ENCODE results near the gene ZXDC. TPM values are rescaled to one million over a fixed set of nuclear protein-coding genes. Genes with fewer than 3 reads are reported as not detected.

The ZXDC gene
- total RNA-seq, 3 donors from 2014 or later: 37.6 to 42.4 (median 39.0) TPM

DNA sequence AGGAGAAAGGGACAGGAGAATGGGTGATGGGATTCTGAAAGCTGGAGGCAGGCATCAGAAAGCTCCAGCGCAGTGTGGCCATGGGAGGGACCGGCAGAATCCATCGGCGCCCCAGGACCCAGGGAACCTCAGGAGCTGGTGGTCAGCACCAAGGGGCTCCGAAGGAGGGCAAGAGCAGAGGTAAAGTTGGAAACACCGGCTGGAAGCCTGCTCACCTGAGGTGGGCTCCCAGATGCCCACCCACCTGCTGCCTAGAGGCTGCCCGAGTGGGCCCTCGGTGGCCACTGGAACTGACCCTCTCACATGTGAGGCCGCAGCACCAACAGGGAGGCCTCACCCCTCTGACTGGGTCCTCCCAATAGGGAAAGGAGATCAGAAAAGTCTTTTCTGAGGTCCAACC, 10.3 kb upstream of the ZXDC start:
- Histone ChIP-seq H3K27ac (no peak overlapping the region), H3K36me3 (no peaks in the 10 kb centered on the region), H3K9me3 (no peaks in the 10 kb centered on the region), H3K4me1 (no peaks in the 10 kb centered on the region), H3K4me3 (no peak overlapping the region), H3K27me3 (no peaks in the 10 kb centered on the region)
- no peak for DNase-seq (ENCODE audit: low spot score in 2 of 2)
- TF ChIP-seq POLR2A (IDR thresholded peaks at IDR 0.05) (no peak), POLR2AphosphoS5 (IDR thresholded peaks at IDR 0.05) (no peak)
- TF ChIP-seq, protein P1, sequence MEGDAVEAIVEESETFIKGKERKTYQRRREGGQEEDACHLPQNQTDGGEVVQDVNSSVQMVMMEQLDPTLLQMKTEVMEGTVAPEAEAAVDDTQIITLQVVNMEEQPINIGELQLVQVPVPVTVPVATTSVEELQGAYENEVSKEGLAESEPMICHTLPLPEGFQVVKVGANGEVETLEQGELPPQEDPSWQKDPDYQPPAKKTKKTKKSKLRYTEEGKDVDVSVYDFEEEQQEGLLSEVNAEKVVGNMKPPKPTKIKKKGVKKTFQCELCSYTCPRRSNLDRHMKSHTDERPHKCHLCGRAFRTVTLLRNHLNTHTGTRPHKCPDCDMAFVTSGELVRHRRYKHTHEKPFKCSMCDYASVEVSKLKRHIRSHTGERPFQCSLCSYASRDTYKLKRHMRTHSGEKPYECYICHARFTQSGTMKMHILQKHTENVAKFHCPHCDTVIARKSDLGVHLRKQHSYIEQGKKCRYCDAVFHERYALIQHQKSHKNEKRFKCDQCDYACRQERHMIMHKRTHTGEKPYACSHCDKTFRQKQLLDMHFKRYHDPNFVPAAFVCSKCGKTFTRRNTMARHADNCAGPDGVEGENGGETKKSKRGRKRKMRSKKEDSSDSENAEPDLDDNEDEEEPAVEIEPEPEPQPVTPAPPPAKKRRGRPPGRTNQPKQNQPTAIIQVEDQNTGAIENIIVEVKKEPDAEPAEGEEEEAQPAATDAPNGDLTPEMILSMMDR (IDR thresholded peaks at IDR 0.05): no peak
- intact Hi-C loops (cut with DNase I; ENCODE audit: low total_unique reads): no loop called here

DNA sequence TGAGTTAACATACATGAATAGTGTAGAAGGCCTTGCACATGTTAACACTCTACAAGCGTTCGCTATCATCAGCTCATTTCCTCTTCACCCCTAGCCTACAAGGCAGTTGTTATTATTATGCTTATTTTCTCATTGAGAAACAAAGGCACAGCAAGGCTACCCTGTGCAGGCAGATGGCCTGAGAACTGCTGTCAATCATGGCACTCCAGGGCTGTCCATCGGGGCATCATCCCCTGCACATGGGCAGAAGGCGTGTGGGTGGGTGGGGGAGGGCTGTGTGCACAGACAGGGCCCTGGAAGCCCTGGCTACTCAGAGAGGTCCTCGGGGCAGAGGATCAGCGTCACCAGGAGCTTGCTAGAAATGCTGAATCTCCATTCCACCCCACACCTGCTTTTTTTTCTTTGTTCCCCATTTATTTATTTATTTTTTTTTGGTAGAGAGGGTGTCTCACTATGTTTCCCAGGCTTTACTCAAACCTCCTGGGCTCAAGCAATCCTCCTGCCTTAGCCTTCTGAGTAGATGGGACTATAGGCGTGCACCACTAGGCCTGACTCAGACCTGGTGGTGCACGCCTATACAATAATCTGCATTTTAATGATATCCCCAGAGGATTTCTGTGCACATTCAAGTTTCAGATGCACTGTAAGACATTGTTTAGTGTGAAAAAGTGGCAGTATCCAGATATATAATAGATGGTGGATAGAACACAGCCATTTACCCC, 9.6 kb upstream of the ZXDC start:
- Histone ChIP-seq H3K4me1 (no peaks in the 10 kb centered on the region), H3K27ac (no peak overlapping the region), H3K27me3 (no peaks in the 10 kb centered on the region), H3K4me3 (no peak overlapping the region), H3K9me3 (no peaks in the 10 kb centered on the region), H3K36me3 (no peaks in the 10 kb centered on the region)
- TF ChIP-seq POLR2AphosphoS5 (IDR thresholded peaks at IDR 0.05) (no peak), POLR2A (IDR thresholded peaks at IDR 0.05) (no peak)
- TF ChIP-seq, protein P1 (IDR thresholded peaks at IDR 0.05): no peak
- DNase-seq (ENCODE audit: low spot score in 2 of 2): no peak
- intact Hi-C loops (cut with DNase I; ENCODE audit: low total_unique reads): no loop called here

DNA sequence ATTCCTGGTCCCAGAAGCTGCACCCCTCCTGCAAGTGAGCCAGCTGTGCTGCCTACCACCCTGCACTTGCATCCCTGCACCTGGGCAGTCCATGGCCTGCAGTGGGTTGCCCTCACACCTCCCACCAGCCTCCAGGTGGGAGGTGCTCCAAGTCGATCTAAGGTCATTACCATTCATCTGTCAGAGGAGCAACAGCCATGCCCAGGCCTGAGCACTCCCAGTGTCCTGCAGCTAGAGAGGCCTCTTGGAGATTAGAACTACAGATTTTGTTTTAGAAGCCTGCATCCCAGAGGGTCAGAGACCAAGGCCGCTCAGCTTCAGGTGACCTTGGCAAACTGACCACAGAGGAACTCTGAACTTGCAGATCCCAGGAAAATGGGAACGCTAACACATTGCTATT, 9.0 kb upstream of the ZXDC start:
- no peaks in the 10 kb centered on the region for H3K27me3 ChIP-seq
- no peaks in the 10 kb centered on the region for H3K4me1 ChIP-seq
- intact Hi-C loops (cut with DNase I; ENCODE audit: low total_unique reads): no loop called here
- H3K9me3 ChIP-seq: no peaks in the 10 kb centered on the region
- H3K27ac ChIP-seq: no peak overlapping the region
- H3K4me3 ChIP-seq: no peak overlapping the region
- H3K36me3 ChIP-seq: no peaks in the 10 kb centered on the region
- TF ChIP-seq, protein P1 (IDR thresholded peaks at IDR 0.05): no peak
- TF ChIP-seq POLR2AphosphoS5 (IDR thresholded peaks at IDR 0.05) (no peak), POLR2A (IDR thresholded peaks at IDR 0.05) (no peak)
- no peak for DNase-seq (ENCODE audit: low spot score in 2 of 2)

DNA sequence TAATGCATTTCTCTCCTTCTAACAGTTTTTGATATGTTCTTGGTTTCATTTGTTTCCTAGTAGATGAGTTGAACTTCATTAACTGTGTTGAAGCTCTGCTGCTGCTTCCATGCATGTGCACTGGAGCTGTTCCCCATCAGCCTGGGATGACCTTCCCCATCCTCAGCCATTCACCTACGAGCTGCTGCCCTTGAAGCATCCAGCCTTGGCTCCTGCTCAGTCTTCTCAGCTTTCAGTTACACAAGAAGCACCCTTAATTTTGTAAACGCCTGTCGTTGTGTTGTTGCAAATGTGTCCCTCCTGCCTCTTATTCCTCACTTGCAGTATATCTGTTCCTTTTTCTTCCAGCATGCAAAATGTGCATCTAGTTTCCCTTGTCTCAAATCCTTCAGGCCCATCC, 8.5 kb upstream of the ZXDC start:
- no peaks in the 10 kb centered on the region for H3K4me1 ChIP-seq
- no peaks in the 10 kb centered on the region for H3K27me3 ChIP-seq
- no peak overlapping the region for H3K27ac ChIP-seq
- no peak overlapping the region for H3K4me3 ChIP-seq
- no peak for DNase-seq (ENCODE audit: low spot score in 2 of 2)
- H3K36me3 ChIP-seq: no peaks in the 10 kb centered on the region
- H3K9me3 ChIP-seq: no peaks in the 10 kb centered on the region
- TF ChIP-seq POLR2A (IDR thresholded peaks at IDR 0.05) (no peak), POLR2AphosphoS5 (IDR thresholded peaks at IDR 0.05) (no peak)
- TF ChIP-seq, protein P1 (IDR thresholded peaks at IDR 0.05): no peak
- intact Hi-C loops (cut with DNase I; ENCODE audit: low total_unique reads): no loop called here

DNA sequence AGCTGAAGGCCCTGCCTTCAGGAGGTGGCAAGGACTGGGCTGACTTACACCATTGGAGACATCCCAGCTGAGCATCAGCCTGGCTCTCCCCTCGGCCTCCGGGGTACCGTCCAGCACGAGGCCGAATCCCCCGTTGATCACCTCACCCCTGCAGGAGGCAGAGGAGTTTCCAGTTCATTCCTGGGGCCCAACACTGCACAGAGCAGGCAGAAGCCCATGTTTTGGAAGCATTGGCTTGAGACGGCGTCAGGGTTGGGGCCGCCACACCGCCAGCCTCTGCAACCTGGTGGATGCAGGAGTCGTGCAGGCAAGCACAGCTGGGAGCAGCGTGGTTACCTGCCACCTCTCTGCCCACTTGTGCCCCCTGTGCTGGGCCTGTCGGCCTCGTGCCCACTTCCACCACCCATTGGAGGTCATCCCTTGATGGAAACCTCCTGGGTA, 7.7 kb upstream of the ZXDC start:
- TF ChIP-seq POLR2A (IDR thresholded peaks at IDR 0.05) (no peak), POLR2AphosphoS5 (IDR thresholded peaks at IDR 0.05) (no peak)
- TF ChIP-seq, protein P1 (IDR thresholded peaks at IDR 0.05): no peak
- DNase-seq (ENCODE audit: low spot score in 2 of 2): no peak
- H3K9me3 ChIP-seq: no peaks in the 10 kb centered on the region
- H3K4me1 ChIP-seq: no peaks in the 10 kb centered on the region
- H3K36me3 ChIP-seq: no peaks in the 10 kb centered on the region
- intact Hi-C loops (cut with DNase I; ENCODE audit: low total_unique reads): no loop called here
- no peak overlapping the region for H3K27ac ChIP-seq
- H3K27me3 ChIP-seq: no peaks in the 10 kb centered on the region
- H3K4me3 ChIP-seq: no peak overlapping the region
